Hepatocyte (in vitro differentiated cells): Measurements from ENCODE around the gene UROC1. TPM values are rescaled to one million over a fixed set of nuclear protein-coding genes. Genes with fewer than 3 reads are reported as not detected.

Source experiments
- DNase-seq: peaks from one replicate; pipeline ENCODE4 v3.0.0-alpha.2; 2016; ENCODE audit warnings: low spot score
- H2AFZ ChIP-seq: fragments of 200-600 bp; sonication (generic); 2 replicates; pipeline ENCODE4 v1.6.0; 2016; ENCODE audit warnings: antibody characterized with exemption, mild to moderate bottlenecking
- H3K27ac ChIP-seq: fragments of 200-600 bp; sonication (generic); 2 replicates; pipeline ENCODE4 v1.5.1; 2016; ENCODE audit warnings: mild to moderate bottlenecking
- H3K27me3 ChIP-seq: fragments of 200-600 bp; sonication (generic); 2 replicates; pipeline ENCODE4 v1.6.1; 2016
- H3K36me3 ChIP-seq: fragments of 200-600 bp; sonication (generic); replicated peaks from 2 replicates; pipeline ENCODE4 v1.5.1; 2016; ENCODE audit warnings: low read depth; ENCODE audit not compliant: insufficient read depth
- H3K4me1 ChIP-seq: fragments of 200-600 bp; sonication (generic); 2 replicates; pipeline ENCODE4 v1.5.1; 2016; ENCODE audit warnings: mild to moderate bottlenecking, moderate library complexity; ENCODE audit not compliant: insufficient read depth
- H3K4me2 ChIP-seq: fragments of 200-600 bp; sonication (generic); 2 replicates; pipeline ENCODE4 v1.6.0; 2016
- H3K4me3 ChIP-seq: fragments of 200-600 bp; sonication (generic); 2 replicates; pipeline ENCODE4 v1.5.1; 2016; ENCODE audit warnings: mild to moderate bottlenecking
- H3K79me2 ChIP-seq: fragments of 200-600 bp; sonication (generic); 2 replicates; pipeline ENCODE4 v1.6.0; 2017; ENCODE audit warnings: mild to moderate bottlenecking
- H3K9me2 ChIP-seq: fragments of 200-600 bp; sonication (generic); replicated peaks from 2 replicates; pipeline ENCODE4 v1.6.0; 2017; ENCODE audit warnings: mild to moderate bottlenecking; ENCODE audit not compliant: insufficient read depth
- H3K9me3 ChIP-seq: fragments of 200-600 bp; sonication (generic); 2 replicates; pipeline ENCODE4 v1.5.1; 2016; ENCODE audit warnings: low read depth, mild to moderate bottlenecking
- H4K20me1 ChIP-seq: fragments of 200-600 bp; sonication (generic); 2 replicates; pipeline ENCODE4 v1.6.0; 2016; ENCODE audit warnings: mild to moderate bottlenecking; ENCODE audit not compliant: insufficient read depth, poor library complexity, severe bottlenecking
- EZH2 ChIP-seq: fragments of 200-600 bp; sonication (generic); IDR thresholded peaks from 2 replicates; pipeline ENCODE4 v1.6.1; 2016; ENCODE audit warnings: antibody characterized with exemption, mild to moderate bottlenecking, borderline replicate concordance
- EZH2phosphoT487 ChIP-seq: fragments of 200-600 bp; sonication (generic); IDR thresholded peaks from one replicate; pipeline ENCODE4 v1.6.1; 2018; ENCODE audit warnings: antibody characterized with exemption, mild to moderate bottlenecking, low read depth, moderate library complexity; ENCODE audit not compliant: unreplicated experiment, severe bottlenecking
- WGBS: methylation state at CpG from one replicate; pipeline ENCODE4 v1.1.6; 2016; ENCODE audit warnings: low lambda C conversion rate; ENCODE audit errors: missing lambda C conversion rate; 5-methylcytosine and 5-hydroxymethylcytosine counted together
- polyA plus RNA-seq: library from polyadenylated mRNA; unstranded; fragments of >200 nt; fragmentation: Nextera tagmentation; extraction: Ambion mirVana; gene quantifications from 2 replicates; pipeline ENCODE4 v1.2.1, GENCODE V29; 2016
- total RNA-seq: library from RNA; depleted of rRNA; stranded (reverse); fragments of >200 nt; gene quantifications from 2 replicates; pipeline ENCODE4 v1.2.3, GENCODE V29; 2014
- TF ChIP-seq, protein P1 (sequence below): fragments of 200-600 bp; sonication (generic); IDR thresholded peaks from 2 replicates; pipeline ENCODE4 v1.5.1; 2016; ENCODE audit warnings: antibody characterized with exemption, mild to moderate bottlenecking; ENCODE audit not compliant: poor library complexity

Gene UROC1
- total and polyA plus RNA-seq, 2 experiments from 2014 or later: 2.3 to 4.2 TPM

DNA sequence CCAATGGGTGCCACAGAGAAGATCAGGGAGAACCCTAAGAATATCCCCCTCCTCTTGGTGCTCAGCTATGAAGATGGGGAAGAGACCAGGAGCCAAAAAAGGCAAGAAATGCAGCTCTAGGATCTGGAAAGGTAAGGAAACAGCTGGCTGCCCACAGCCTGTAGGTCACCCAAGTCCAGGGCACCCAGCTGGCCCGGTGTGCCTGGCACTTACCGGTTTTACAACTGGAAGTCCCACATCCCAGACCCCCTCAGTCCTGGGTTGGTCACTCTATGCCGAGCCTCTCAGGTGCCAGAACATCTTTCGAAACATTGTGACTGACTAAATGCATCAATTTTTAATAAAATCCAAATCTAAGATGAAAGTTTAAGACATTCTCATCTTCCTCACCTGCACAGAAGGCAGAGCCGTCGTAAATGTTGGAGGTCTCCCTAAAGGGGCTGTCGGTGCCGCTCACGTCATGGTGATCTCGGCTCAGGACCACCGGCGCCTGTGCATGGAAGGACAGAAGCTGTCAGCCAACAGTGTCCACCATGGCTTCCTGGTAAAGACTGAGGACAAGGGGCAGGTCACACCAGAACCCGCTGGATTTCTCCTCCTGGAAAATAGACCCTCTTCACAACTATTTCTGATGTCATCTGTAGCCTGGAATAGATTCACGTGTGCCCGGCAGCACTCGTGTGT, 28.5 kb downstream of the UROC1 start:
- no peak for DNase-seq
- no peaks in the 10 kb centered on the region for H4K20me1 ChIP-seq
- H3K27ac ChIP-seq: no peak overlapping the region
- H2AFZ ChIP-seq: no peak overlapping the region
- H3K4me3 ChIP-seq: no peak overlapping the region
- no peaks in the 10 kb centered on the region for H3K9me3 ChIP-seq
- H3K4me1 ChIP-seq: no peaks in the 10 kb centered on the region
- H3K79me2 ChIP-seq: no peaks in the 10 kb centered on the region
- no peak overlapping the region for H3K4me2 ChIP-seq
- H3K9me2 ChIP-seq: no peaks in the 10 kb centered on the region
- WGBS: 91% methylated on average over 16 of the region's 16 CpGs
- no peaks in the 10 kb centered on the region for H3K27me3 ChIP-seq
- H3K36me3 ChIP-seq: no peaks in the 10 kb centered on the region
- TF ChIP-seq EZH2 (no peak), EZH2phosphoT487 (no peak)
- TF ChIP-seq, protein P1, sequence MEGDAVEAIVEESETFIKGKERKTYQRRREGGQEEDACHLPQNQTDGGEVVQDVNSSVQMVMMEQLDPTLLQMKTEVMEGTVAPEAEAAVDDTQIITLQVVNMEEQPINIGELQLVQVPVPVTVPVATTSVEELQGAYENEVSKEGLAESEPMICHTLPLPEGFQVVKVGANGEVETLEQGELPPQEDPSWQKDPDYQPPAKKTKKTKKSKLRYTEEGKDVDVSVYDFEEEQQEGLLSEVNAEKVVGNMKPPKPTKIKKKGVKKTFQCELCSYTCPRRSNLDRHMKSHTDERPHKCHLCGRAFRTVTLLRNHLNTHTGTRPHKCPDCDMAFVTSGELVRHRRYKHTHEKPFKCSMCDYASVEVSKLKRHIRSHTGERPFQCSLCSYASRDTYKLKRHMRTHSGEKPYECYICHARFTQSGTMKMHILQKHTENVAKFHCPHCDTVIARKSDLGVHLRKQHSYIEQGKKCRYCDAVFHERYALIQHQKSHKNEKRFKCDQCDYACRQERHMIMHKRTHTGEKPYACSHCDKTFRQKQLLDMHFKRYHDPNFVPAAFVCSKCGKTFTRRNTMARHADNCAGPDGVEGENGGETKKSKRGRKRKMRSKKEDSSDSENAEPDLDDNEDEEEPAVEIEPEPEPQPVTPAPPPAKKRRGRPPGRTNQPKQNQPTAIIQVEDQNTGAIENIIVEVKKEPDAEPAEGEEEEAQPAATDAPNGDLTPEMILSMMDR: no peak

DNA sequence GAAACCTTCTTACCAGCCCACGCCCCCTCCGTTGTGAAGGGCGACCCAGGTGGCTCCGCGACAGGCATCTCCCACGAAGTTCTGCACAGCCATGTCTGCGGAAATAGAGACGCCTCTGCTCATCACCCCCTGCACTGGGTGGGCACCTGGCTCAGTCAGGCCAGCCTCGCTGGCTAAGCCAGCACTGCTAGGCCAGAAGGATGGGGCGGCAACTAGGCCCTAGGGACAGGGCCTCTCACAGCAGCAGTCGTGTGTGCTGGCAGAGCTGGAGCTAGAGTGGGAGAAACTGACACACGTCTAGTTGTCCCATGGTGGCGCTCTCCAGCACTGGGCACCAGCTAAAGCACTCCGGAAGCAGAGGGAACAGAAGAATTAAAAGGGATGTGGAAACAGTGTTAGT, 29.4 kb downstream of the UROC1 start:
- no peak for TF ChIP-seq EZH2
- TF ChIP-seq, protein P1: no peak
- no peak for TF ChIP-seq EZH2phosphoT487
- Histone ChIP-seq H2AFZ (no peak overlapping the region), H3K27ac (no peak overlapping the region), H3K27me3 (no peaks in the 10 kb centered on the region), H3K4me3 (no peak overlapping the region), H3K36me3 (no peaks in the 10 kb centered on the region), H3K4me1 (no peaks in the 10 kb centered on the region), H4K20me1 (no peaks in the 10 kb centered on the region), H3K79me2 (no peaks in the 10 kb centered on the region), H3K4me2 (no peak overlapping the region), H3K9me2 (no peaks in the 10 kb centered on the region), H3K9me3 (no peaks in the 10 kb centered on the region)
- 87% methylated on average over 13 of the region's 14 CpGs for WGBS
- DNase-seq: no peak

DNA sequence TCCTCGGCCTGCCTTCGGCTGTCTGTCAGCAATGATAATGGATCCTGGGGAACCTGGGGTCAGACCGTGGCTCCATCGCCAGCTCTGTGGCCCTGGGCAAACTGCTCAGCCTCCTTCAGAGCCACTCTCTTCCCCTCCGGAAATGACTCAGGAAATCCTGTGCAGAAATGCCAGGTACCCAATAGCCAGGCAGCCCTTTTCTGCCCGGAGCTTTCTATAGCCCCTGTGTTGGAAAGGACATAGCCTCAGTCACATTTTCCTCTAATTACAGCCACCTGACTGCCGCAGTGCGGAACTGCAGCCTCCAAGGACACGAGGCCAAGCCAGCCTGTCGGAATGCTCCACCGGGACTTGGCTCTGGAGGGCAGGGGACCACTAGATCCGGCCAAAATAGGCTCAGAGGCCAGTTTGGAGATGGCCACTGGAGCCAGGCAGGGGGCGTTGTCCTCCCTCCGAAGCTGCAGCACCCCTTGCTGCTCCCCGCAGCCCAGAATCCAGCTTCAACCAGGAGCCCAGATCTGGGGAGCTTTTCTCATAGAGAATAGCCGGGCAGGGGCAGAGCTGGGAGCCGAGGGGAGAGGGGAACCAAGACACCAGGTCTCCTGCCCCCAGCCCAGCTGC, 30.3 kb downstream of the UROC1 start:
- Histone ChIP-seq H3K36me3 (no peaks in the 10 kb centered on the region), H3K4me1 (no peaks in the 10 kb centered on the region), H3K4me3 (no peak overlapping the region), H3K27ac (no peak overlapping the region), H3K4me2 (no peak overlapping the region), H3K9me3 (no peaks in the 10 kb centered on the region), H2AFZ (no peak overlapping the region), H4K20me1 (no peaks in the 10 kb centered on the region), H3K9me2 (no peaks in the 10 kb centered on the region), H3K27me3 (no peaks in the 10 kb centered on the region), H3K79me2 (no peaks in the 10 kb centered on the region)
- DNase-seq: no peak
- TF ChIP-seq EZH2phosphoT487: no peak
- 70% methylated on average over 17 of the region's 17 CpGs for WGBS

GRCh38 chr3:126486360-126486847, 31.2 kb downstream of the UROC1 start:
- Histone ChIP-seq H3K9me2 (no peaks in the 10 kb centered on the region), H3K4me3 (no peak overlapping the region), H3K27ac (no peak overlapping the region), H3K4me2 (no peak overlapping the region), H3K36me3 (no peaks in the 10 kb centered on the region), H3K27me3 (no peaks in the 10 kb centered on the region), H2AFZ (no peak overlapping the region), H4K20me1 (no peaks in the 10 kb centered on the region), H3K9me3 (no peaks in the 10 kb centered on the region), H3K4me1 (peaks cover 4% of the 10 kb centered on the region), H3K79me2 (no peaks in the 10 kb centered on the region)
- no peak for DNase-seq
- WGBS: 90% methylated on average over 14 of the region's 14 CpGs
- TF ChIP-seq, protein P1: no peak
- no peak for TF ChIP-seq EZH2
- TF ChIP-seq EZH2phosphoT487: no peak
